G401.6 (cell line): ENCODE data around the gene AMZ1.
"Not testable (repeated sequence)": the region's sequence is repeated elsewhere in the genome, so short reads cannot be mapped to it uniquely, and the experiment has no call there.

ENCODE experiments used
- FAIRE-seq: peaks from 2 replicates; lab custom pipeline; 2012; peaks lifted over from hg19 to GRCh38; lab: Jason Lieb, UNC

The AMZ1 gene

GRCh38 chr7:2713370-2713769, 25.4 kb downstream of the AMZ1 start:
- FAIRE-seq: no peak

DNA sequence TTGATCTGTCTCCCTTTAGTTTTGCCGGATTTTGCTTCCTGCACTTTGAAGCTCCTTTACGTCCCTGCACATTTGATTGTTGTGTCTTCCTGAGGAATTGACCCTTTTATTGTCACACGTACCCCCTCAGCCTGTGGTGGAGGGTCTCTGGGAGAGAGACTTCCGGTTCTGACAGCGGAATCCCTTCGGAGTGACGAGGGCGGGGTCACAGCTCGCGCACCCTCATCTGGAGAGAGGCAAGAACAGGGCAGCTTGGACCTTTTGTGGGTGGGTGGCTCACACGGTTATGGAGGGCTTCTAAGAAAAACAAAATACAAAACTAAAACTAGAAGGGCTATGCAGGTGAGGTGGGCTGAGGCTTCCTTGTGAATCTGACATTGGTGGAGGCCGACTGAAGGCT, 26.0 kb downstream of the AMZ1 start:
- FAIRE-seq: no peak

DNA sequence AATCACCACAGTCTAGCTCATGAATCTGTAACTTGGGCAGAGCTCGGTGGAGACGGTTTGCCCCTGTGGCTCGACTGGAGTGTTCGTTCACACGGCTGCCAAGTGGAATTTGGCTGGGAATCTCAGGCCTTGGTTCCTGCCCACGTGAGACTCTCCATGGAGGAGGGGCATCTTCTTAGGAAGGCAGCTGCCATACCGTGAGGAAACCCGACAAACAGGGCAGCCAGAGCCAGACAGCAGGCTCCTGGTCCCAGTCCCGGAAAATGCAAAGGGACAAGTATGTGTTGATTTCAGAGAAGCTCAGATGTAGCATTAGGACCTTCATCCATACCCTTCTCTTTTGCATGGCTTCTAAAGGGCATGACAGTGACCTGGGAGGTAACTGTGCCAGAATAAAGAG, 26.6 kb downstream of the AMZ1 start:
- FAIRE-seq: no peak

DNA sequence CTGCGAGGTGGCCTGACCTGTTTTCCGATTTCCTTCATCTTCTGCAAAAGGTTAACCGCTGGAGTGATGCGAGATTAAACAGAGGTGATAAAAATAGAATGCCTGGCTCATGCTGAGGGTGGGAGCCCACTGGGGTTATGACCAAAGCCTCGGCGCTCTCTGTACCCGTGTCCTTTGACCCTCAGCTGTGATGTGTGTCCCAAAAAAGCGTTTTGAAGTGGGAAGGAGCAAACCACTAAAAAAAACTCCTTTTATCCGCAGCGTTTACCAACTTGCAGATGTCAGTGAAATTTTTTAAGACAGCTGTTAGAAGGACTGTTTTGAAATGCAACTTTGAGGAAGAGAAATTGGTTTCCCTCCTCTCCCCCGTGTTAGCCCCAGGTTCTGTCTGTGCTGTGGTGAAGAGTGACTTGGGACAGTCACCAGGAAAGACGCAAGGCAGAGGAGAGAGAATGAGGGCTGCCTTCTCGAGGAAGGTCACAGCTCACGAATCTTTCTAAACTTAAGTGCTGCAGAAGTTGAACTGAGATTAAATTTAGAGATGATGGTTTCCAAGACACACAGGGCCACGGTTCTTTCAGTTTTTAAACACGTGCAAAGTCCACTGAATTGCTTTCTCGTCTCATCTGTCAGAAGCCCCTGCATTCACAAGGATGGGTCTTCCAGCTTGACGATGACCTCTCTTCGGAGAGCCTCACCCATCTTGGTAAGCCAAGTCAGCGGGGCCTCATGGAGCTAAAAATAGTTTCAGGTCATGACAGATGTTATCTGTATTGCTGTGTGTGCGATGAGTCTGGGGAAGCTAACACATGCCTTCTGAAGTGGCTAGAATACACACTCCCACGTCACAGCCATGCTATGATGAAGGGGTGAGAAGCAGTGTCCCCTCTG, 27.6 kb downstream of the AMZ1 start:
- FAIRE-seq: no peak

- no peak for FAIRE-seq
These were observed 28.5 kb downstream of the AMZ1 start for GRCh38 chr7:2716488-2716887.

DNA sequence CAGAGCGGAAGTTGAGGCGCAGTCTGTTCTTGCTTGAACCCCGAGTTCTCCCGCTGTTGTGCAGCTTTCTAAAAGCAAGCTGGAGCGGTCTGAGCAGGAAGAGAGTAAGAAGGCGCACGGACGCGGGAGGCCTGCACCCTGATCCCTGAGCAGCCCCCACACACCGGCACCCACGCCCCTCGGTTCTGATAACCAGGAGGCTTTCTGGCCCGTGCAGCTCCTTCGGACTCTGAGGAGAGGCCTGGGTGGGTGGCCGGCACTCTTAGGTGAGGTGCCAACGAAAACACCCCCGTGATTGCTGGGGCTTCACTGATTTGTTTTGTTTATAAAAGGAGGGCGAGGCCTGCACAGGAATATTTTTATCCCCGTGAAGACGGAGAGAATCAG, 28.9 kb downstream of the AMZ1 start:
- no peak for FAIRE-seq

DNA sequence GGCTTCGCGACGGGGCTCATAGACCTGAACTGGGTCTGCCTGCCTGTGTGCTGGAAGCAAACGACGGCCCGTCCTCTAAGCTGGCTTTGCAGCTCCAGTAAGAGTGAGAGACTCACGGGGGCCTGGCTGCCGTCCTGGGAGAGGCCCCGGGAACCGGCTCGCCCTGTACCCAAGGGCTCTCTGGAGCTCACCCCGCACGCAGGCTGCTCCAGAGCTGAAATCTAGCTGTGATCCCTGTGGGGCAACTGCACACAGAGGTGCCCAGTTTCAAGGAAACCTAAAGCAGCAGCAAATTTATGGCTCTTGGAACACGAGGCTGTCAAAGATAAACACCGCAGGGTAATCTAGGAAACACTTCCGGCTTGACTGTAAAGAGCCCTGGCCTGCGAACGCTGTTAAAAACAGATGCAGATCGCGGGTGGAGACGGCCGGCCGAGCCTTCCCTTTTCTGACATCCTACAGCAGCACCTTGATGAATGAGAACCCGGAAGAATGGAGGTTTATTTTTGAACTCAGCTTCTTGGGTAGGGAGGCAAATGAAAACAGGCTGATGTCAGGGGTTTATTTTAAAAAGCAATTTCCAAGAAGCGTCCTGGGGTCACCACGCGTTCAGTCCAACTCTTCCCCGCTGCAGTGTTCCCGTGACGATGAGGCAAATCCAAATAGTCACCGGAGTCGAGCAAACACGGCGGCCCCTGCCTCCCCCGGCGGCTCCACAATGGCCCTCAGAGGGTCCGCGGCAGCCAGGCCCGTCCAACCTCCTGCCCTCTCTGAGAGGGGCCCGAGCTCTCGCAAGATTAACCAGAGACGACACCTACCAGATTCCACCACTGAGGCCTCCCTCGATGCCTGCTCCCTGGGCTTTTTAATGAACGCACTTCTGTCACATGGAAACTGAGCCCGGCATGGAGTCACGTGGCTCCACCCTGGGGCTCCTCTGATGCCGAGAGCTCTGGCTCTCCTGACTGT, 29.6 kb downstream of the AMZ1 start:
- FAIRE-seq: no peak

- no peak for FAIRE-seq
These were observed 30.4 kb downstream of the AMZ1 start for GRCh38 chr7:2718296-2718965.

DNA sequence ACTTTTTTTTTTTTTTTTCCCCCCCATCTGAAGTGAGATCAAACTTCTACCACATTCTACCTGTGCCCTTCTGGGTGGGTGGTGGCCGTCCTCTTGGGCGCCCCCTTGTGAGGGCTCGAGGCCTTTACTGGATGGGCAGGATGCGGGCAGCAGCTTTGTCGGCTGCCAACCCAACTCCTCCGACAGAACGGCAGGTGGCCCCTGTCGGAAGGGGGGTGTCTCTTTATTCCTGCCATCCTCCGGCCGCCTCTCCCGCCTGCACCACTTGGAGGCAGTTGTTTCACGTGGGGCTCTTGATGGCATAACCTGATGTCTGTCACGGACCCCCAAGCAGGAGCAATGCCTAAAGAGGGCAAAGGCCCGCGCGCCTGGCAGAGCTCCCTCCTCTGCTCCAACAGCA, 31.0 kb downstream of the AMZ1 start:
- no peak for FAIRE-seq

- FAIRE-seq: no peak
These were observed 32.0 kb downstream of the AMZ1 start for GRCh38 chr7:2720024-2720423.

DNA sequence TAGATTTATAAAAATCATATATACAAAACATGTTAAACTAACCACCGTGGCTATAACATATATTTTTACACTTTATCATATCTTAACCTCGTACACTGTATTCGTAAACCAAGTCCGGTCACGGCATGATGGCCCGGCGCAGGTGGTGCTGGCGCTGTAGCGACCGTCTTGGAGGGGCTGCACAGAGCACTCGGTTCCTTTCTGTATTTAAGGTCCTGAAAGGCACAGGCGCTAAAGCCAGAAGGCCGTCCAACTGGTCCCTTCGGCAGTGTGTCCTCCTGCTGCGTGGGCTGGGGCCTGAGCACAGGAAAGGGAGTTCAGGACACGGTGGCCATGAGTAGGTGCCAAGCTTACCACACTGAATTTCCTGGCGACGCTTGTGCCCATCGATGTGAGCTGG, 33.8 kb downstream of the AMZ1 start:
- FAIRE-seq: no peak

GRCh38 chr7:2722591-2722990, 34.6 kb downstream of the AMZ1 start:
- FAIRE-seq: no peak

DNA sequence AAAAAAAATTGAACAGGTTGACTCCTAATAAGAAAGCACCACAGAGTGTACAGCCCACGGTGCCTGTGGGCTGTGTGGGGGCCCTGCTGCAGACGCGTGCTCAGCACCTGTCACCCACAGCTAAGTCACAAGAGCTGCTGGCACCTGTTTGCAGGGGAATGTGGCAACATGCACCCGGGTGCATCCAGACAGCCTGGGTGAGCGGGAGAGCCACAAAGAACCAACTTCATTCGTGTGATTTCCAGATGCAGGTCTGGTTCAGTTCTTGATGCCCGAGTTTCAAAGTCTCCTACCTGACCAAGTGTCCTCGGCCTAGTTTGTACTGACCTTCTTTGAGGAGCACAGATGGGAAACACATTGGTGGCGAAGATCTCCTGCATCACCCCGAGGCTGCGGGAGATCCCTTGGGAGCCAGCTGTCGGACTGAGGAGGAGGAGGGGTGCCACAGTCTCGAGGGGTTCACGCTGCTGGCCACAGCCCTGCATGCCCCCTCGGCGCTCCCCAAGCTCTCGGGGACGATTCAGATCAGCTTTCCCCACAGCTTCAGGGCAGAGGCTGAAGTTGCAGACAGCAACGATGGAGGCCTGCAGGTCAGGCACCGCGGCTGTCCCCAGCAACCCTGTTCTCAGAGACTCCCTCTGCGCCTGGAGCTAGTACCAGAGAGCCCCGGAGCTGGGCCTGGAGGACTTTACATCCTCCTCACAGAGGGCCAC, 35.3 kb downstream of the AMZ1 start:
- no peak for FAIRE-seq

GRCh38 chr7:2724036-2724435, 36.0 kb downstream of the AMZ1 start:
- not testable (repeated sequence) for FAIRE-seq

- no peak for FAIRE-seq
These were observed 36.6 kb downstream of the AMZ1 start for GRCh38 chr7:2724453-2725177.

DNA sequence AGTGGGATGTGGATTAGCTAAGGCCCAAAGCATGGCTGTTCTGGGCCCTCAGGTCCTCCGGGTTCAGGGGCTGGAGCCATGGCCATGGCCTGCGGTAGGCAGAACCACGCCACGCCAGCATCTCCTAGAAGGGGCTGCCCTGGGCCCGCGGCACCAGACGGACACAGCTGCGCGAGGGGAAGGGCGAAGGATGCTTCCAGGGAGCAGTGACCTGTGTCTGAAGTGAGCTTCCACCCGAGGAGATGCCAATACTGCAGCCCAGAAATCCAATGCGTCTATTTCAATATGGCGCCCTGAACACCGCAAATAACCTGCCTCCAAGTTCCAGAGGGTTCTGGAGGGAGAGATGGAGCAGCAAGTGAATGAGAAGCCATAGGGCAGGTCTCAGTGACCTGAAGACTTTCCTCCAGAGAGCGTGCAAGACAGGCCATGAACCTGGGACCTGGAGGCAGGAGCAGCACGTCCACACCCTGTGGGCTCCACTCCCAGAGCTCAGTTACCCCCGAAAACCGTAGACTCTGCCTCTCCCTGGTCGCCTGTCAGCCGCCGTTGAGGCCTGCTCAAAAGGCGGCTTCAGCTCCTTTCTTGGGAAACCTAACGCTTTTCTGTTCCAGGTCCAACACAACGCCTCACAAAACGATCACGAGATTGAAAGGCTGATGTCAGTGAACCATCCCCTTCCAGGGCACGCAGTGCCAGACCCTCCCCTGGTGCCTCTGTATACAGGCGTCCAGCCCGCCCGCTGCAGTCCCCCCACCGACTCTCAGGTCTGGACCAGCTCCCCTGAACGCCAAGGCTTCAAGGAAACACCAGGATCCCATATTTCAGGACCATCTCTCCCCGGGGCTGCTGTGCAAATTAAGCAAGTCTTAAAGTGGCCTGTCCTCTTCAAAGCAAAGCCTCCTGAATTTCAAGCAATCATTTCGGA, 37.4 kb downstream of the AMZ1 start:
- no peak for FAIRE-seq

DNA sequence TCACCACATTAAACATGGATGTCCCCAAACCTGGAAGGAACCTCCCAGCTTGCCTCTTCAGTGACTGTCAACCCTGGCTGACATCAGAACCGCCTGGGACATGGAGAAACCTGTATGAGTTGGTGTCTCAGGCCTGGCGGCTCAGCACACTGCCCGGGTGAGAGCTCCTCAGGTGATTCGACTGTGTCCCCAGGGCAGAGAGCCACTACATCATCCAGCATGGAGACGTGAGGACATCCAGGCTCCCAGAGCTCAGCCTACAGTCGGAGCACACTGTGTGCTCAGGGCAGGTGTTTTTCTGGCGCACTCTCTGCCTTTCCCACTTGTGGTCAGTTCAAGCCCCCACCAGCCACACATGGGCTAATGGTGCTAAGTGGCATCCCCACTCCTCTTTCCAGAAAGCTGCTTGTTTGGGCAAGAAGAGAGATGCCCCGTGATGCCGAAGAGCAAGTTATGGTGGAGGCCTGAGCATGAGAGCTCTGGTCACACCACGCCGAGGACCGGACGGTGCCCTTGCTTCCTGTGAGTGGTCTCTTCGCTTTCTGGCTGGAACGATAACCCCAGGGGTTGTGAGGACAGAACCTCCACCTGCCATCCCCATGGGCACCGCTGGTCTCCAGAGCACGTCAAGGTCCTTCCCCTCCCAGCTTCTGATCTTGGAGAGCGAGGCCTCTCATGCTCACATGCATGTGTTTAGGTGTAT, 38.5 kb downstream of the AMZ1 start:
- no peak for FAIRE-seq

GRCh38 chr7:2727206-2727605, 39.2 kb downstream of the AMZ1 start:
- FAIRE-seq: not testable (repeated sequence)

GRCh38 chr7:2728316-2729030, 40.5 kb downstream of the AMZ1 start:
- peak; percentile 60 for FAIRE-seq
